ENCODE results near the gene TULP4.

- TF ChIP-seq CTCF (IDR thresholded peaks at IDR 0.05) (no peak), ZFX (IDR thresholded peaks at IDR 0.05; ENCODE audit: borderline replicate concordance) (no peak)
Measured at GRCh38 chr6:158438226-158438625, 126.0 kb downstream of the TULP4 start.
